HCT116 (cell line): Measurements from ENCODE around the gene PPIL1.
A peak's percentile ranks its signal among the peaks of the same experiment; 100 is the strongest.

Source experiments
- CBX3 ChIP-seq: IDR thresholded peaks from 2 replicates; pipeline ENCODE4 v1.6.1; 2012; ENCODE audit warnings: low read depth
- CTCF ChIP-seq, 3 experiments: fragments of 200-600 bp in 1 of 3; sonication (generic) in 1 of 3; IDR thresholded peaks in 2 of 3; conservative IDR thresholded peaks in 1 of 3; 2 replicates each; pipeline ENCODE4 v1.5.1; 2012 to 2017; ENCODE audit warnings: low read depth in 2 of 3, low read length in 2 of 3, antibody characterized with exemption in 1 of 3, borderline replicate concordance in 1 of 3, control low read depth in 1 of 3, mild to moderate bottlenecking in 1 of 3, mixed read lengths in 1 of 3, mixed run types in 1 of 3, moderate library complexity in 1 of 3; ENCODE audit not compliant: insufficient read depth in 1 of 3
- ELF1 ChIP-seq: IDR thresholded peaks from 2 replicates; pipeline ENCODE4 v1.6.1; 2012; ENCODE audit warnings: low read depth, borderline replicate concordance
- EZH2 ChIP-seq: fragments of 200-600 bp; sonication (generic); IDR thresholded peaks from 2 replicates; pipeline ENCODE4 v1.6.1; 2017; ENCODE audit warnings: antibody characterized with exemption, mixed run types
- FOSL1 ChIP-seq: IDR thresholded peaks from 2 replicates; pipeline ENCODE4 v1.6.1; 2012; ENCODE audit warnings: low read depth
- POLR2A ChIP-seq: IDR thresholded peaks from 2 replicates; pipeline ENCODE4 v1.7.0; 2011; ENCODE audit warnings: borderline replicate concordance; ENCODE audit not compliant: insufficient read depth, insufficient read length; ENCODE audit errors: extremely low read depth
- SRF ChIP-seq: IDR thresholded peaks from 2 replicates; pipeline ENCODE4 v1.6.1; 2012; ENCODE audit warnings: low read depth

GRCh38 chr6:36885461-36886401 is 11.1 kb upstream of the PPIL1 start, which contains the start of gene C6orf89:
- TF ChIP-seq CTCF (IDR thresholded peaks at IDR 0.05 in 2 of 3, conservative IDR thresholded peaks at IDR 0.05 in 1 of 3; ENCODE audit: borderline replicate concordance in 1 of 3, insufficient read depth in 1 of 3, low read depth in 2 of 3, low read length in 2 of 3) (peak; percentile 80 to 87 (median 87)), POLR2A (no peak), ELF1 (peak; percentile 97), SRF (peak; percentile 33; the same call in 1 of the 2 replicates), CBX3 (peak; percentile 93; the same call in 1 of the 2 replicates), FOSL1 (no peak), EZH2 (no peak)
